HCT116 (cell line): ENCODE measurements around the gene TNC. TPM values are rescaled to one million over a fixed set of nuclear protein-coding genes. Genes with fewer than 3 reads are reported as not detected.

Experiments
- ATAC-seq: fragments of 200-7000 bp; cut with Tn5 transposase; 2 replicates; pipeline ENCODE4 v1.9.1; 2020; ENCODE audit warnings: mild to moderate bottlenecking, moderate library complexity
- BruUV-seq: library from RNA; stranded (reverse); fragments of 400-500 nt; replicated peaks from 2 replicates; lab custom pipeline; 2021; lab: Mats Ljungman, UMichigan
- CTCF ChIA-PET: fragments of 300-600 bp; sonication (Branson Sonifier 250); formaldehyde crosslinking; loops from one replicate; lab custom pipeline; 2021; ENCODE audit warnings: antibody characterized with exemption; lab: Charles Lee
- POLR2A ChIA-PET: fragments of 300-600, 350-600 bp; sonication (Branson Sonifier 250); formaldehyde crosslinking; loops from one replicate; lab custom pipeline; 2021; ENCODE audit warnings: antibody characterized with exemption; lab: Charles Lee
- RAD21 ChIA-PET, 2 experiments: fragments of 300-600 bp; sonication (Branson Sonifier 250); formaldehyde crosslinking; loops; one replicate each; lab custom pipeline; 2023; ENCODE audit warnings: low total read pairs in 2 of 2; ENCODE audit not compliant: uncharacterized antibody in 2 of 2, unreplicated experiment in 2 of 2, low non-redundant PET in 1 of 2; lab: Charles Lee
- DNase-seq: peaks from one replicate; pipeline ENCODE4 v3.0.0-alpha.2; 2010; ENCODE audit warnings: low read depth, low spot score
- H2AFZ ChIP-seq: fragments of 200-600 bp; shearing (Covaris generic), sonication (generic); 2 replicates; pipeline ENCODE4 v1.6.1; 2017; ENCODE audit warnings: low read depth, mixed run types, mixed read lengths, antibody characterized with exemption, low read length; ENCODE audit not compliant: poor library complexity, severe bottlenecking
- H3K27ac ChIP-seq: 2 replicates; pipeline ENCODE4 v1.5.1; 2012; ENCODE audit warnings: low read depth, low read length
- H3K27me3 ChIP-seq: fragments of 200-600 bp; sonication (generic); 2 replicates; pipeline ENCODE4 v1.6.1; 2016; ENCODE audit warnings: mixed run types, low read length, mixed read lengths; ENCODE audit not compliant: insufficient read depth
- H3K36me3 ChIP-seq, 2 experiments: fragments of 200-500 bp in 1 of 2; fragments of 200-600 bp in 1 of 2; sonication (Bioruptor generic) in 1 of 2; sonication (generic) in 1 of 2; 2 replicates each; pipeline versions ENCODE4 v1.5.1 to v1.6.1; 2014 to 2016; ENCODE audit warnings: low read length in 2 of 2, inconsistent platforms in 1 of 2, mixed read lengths in 1 of 2, mixed run types in 1 of 2; ENCODE audit not compliant: insufficient read depth in 2 of 2, control insufficient read depth in 1 of 2
- H3K4me1 ChIP-seq, 2 experiments: fragments of 200-600 bp in 1 of 2; sonication (generic) in 1 of 2; 2 replicates each; pipeline versions ENCODE4 v1.5.1 to v1.6.1; 2012 to 2017; ENCODE audit warnings: low read length in 2 of 2, inconsistent platforms in 1 of 2, mild to moderate bottlenecking in 1 of 2, mixed read lengths in 1 of 2, mixed run types in 1 of 2, moderate library complexity in 1 of 2; ENCODE audit not compliant: insufficient read depth in 2 of 2, control insufficient read depth in 1 of 2
- H3K4me2 ChIP-seq: fragments of 200-600 bp; sonication (generic); 2 replicates; pipeline ENCODE4 v1.6.1; 2017; ENCODE audit warnings: mixed run types, low read length, mixed read lengths
- H3K4me3 ChIP-seq, 2 experiments: fragments of 200-600 bp in 1 of 2; sonication (generic) in 1 of 2; replicated peaks in 1 of 2; 2 replicates each; pipeline ENCODE4 v1.5.1; 2011 to 2016; ENCODE audit warnings: low read length in 2 of 2, control low read depth in 1 of 2, low read depth in 1 of 2, mild to moderate bottlenecking in 1 of 2, mixed read lengths in 1 of 2, mixed run types in 1 of 2
- H3K79me2 ChIP-seq: fragments of 200-600 bp; sonication (generic); 2 replicates; pipeline ENCODE4 v1.6.1; 2017; ENCODE audit warnings: mild to moderate bottlenecking, mixed run types, low read length, moderate library complexity, mixed read lengths; ENCODE audit not compliant: insufficient read depth
- H3K9ac ChIP-seq: fragments of 200-600 bp; sonication (generic); 2 replicates; pipeline ENCODE4 v1.6.1; 2016; ENCODE audit warnings: low read length, mixed read lengths
- H3K9me2 ChIP-seq: fragments of 200-600 bp; sonication (generic), shearing (Covaris generic); 2 replicates; pipeline ENCODE4 v1.6.1; 2017; ENCODE audit warnings: mixed run types, mild to moderate bottlenecking, moderate library complexity; ENCODE audit not compliant: insufficient read depth
- H3K9me3 ChIP-seq, 2 experiments: fragments of 200-500 bp in 1 of 2; fragments of 200-600 bp in 1 of 2; sonication (Bioruptor generic) in 1 of 2; sonication (generic) in 1 of 2; 2 replicates each; pipeline ENCODE4 v1.6.1; 2014 to 2017; ENCODE audit warnings: low read length in 2 of 2, mixed read lengths in 2 of 2, inconsistent platforms in 1 of 2, low read depth in 1 of 2, mild to moderate bottlenecking in 1 of 2, mixed run types in 1 of 2, moderate library complexity in 1 of 2; ENCODE audit not compliant: control insufficient read depth in 1 of 2, insufficient read depth in 1 of 2
- H4K20me1 ChIP-seq: fragments of 200-600 bp; sonication (generic), shearing (Covaris generic); 2 replicates; pipeline ENCODE4 v1.6.1; 2017; ENCODE audit warnings: mixed run types, mild to moderate bottlenecking, moderate library complexity; ENCODE audit not compliant: insufficient read depth
- CEBPB ChIP-seq: IDR thresholded peaks from 2 replicates; pipeline ENCODE4 v1.6.1; 2012; ENCODE audit warnings: low read depth
- EGR1 ChIP-seq: IDR thresholded peaks from 2 replicates; pipeline ENCODE4 v1.6.1; 2012; ENCODE audit warnings: low read depth
- ELF1 ChIP-seq: IDR thresholded peaks from 2 replicates; pipeline ENCODE4 v1.6.1; 2012; ENCODE audit warnings: low read depth, borderline replicate concordance
- EZH2phosphoT487 ChIP-seq: fragments of 200-600 bp; IDR thresholded peaks from 2 replicates; pipeline ENCODE4 v1.6.1; 2018; ENCODE audit warnings: antibody characterized with exemption, borderline replicate concordance
- POLR2AphosphoS5 ChIP-seq: IDR thresholded peaks from 2 replicates; pipeline ENCODE4 v1.6.1; 2011; ENCODE audit warnings: mild to moderate bottlenecking, low read depth, low read length, moderate library complexity
- SIN3A ChIP-seq: IDR thresholded peaks from 2 replicates; pipeline ENCODE4 v1.6.1; 2012; ENCODE audit warnings: low read depth
- SP1 ChIP-seq: IDR thresholded peaks from 2 replicates; pipeline ENCODE4 v1.6.1; 2012; ENCODE audit warnings: low read depth
- SRF ChIP-seq: IDR thresholded peaks from 2 replicates; pipeline ENCODE4 v1.6.1; 2012; ENCODE audit warnings: low read depth
- ZBTB33 ChIP-seq: IDR thresholded peaks from 2 replicates; pipeline ENCODE4 v1.6.1; 2011; ENCODE audit warnings: mild to moderate bottlenecking, low read length, moderate library complexity; ENCODE audit not compliant: insufficient replicate concordance; ENCODE audit errors: extremely low read depth
- ZFX ChIP-seq: fragments of 450-650 bp; IDR thresholded peaks from 2 replicates; pipeline ENCODE4 v1.6.1; 2017
- ZNF274 ChIP-seq: fragments of 200-500 bp; sonication (Bioruptor generic); IDR thresholded peaks from 2 replicates; pipeline ENCODE4 v1.6.1; 2014; ENCODE audit warnings: mild to moderate bottlenecking, low read depth, low read length, inconsistent platforms
- intact Hi-C: fragments of 100-400 bp; cut with micrococcal nuclease; formaldehyde crosslinking; loops from 2 replicates; pipeline ENCODE4 v1.10.0; 2022
- total RNA-seq: library from RNA; stranded (reverse); gene quantifications from one replicate; pipeline ENCODE4 v1.2.1, GENCODE V29; 2021; ENCODE audit not compliant: unreplicated experiment

Gene TNC
- total RNA-seq, 1 experiment from 2014 or later, result 0.49 TPM

GRCh38 chr9:114981063-114981462, 136.9 kb downstream of the TNC start:
- no peaks in the 10 kb centered on the region for H3K36me3 ChIP-seq
- intact Hi-C loops, result no loop called here
- no peaks in the 10 kb centered on the region for H3K79me2 ChIP-seq
- no peak overlapping the region for H3K9ac ChIP-seq
- no peak overlapping the region for H3K4me2 ChIP-seq
- ATAC-seq, result no peak
- no peak overlapping the region for H2AFZ ChIP-seq
- DNase-seq, result no peak
- no peaks in the 10 kb centered on the region for H3K9me3 ChIP-seq
- H3K27me3 ChIP-seq, result peaks cover 12% of the 10 kb centered on the region; the same call in 1 of the 2 replicates
- H3K27ac ChIP-seq, result no peak overlapping the region
- ChIA-PET CTCF (no interaction called here), POLR2A (no interaction called here), RAD21 (no interaction called here)
- H3K4me3 ChIP-seq, result no peak overlapping the region
- no peaks in the 10 kb centered on the region for H4K20me1 ChIP-seq
- TF ChIP-seq SRF, result no peak
- TF ChIP-seq SP1, result no peak
- no peak for TF ChIP-seq CEBPB
- TF ChIP-seq ELF1, result no peak
- no peak for TF ChIP-seq SIN3A
- TF ChIP-seq ZNF274, result no peak
- no peak for TF ChIP-seq EZH2phosphoT487
- no peak for TF ChIP-seq EGR1
- TF ChIP-seq ZBTB33, result no peak
- TF ChIP-seq POLR2AphosphoS5, result no peak
- TF ChIP-seq ZFX, result no peak
- BruUV-seq, result no TSS peak
- no peaks in the 10 kb centered on the region for H3K4me1 ChIP-seq
- H3K9me2 ChIP-seq, result no peaks in the 10 kb centered on the region
